Mucosa of rectum (tissue), 2 donors: ENCODE measurements around the gene DIS3L2.
"Not testable (repeated sequence)": the region's sequence is repeated elsewhere in the genome, so short reads cannot be mapped to it uniquely, and the experiment has no call there.

Experiments
- H3K27ac ChIP-seq, 2 donors: one replicate each; pipeline ENCODE4 v1.7.0; 2013; ENCODE audit warnings: inconsistent platforms in 2 of 2, low read depth in 2 of 2, low read length in 2 of 2
- H3K27me3 ChIP-seq, 2 donors: one replicate each; pipeline ENCODE4 v1.7.0; 2013; ENCODE audit warnings: low read length in 2 of 2; ENCODE audit not compliant: control insufficient read depth in 2 of 2, insufficient read depth in 2 of 2
- H3K36me3 ChIP-seq, 2 donors: one replicate each; pipeline ENCODE4 v1.7.0; 2013; ENCODE audit warnings: low read length in 2 of 2; ENCODE audit not compliant: control insufficient read depth in 2 of 2, insufficient read depth in 2 of 2
- H3K4me1 ChIP-seq, 2 donors: one replicate each; pipeline ENCODE4 v1.7.0; 2013; ENCODE audit warnings: low read length in 2 of 2, mild to moderate bottlenecking in 1 of 2; ENCODE audit not compliant: control insufficient read depth in 2 of 2, insufficient read depth in 2 of 2
- H3K4me3 ChIP-seq, 2 donors: one replicate each; pipeline ENCODE4 v1.7.0; 2013; ENCODE audit warnings: low read length in 2 of 2
- H3K9ac ChIP-seq, 2 donors: one replicate each; pipeline ENCODE4 v1.7.0; 2013; ENCODE audit warnings: low read length in 2 of 2, low read depth in 1 of 2, mild to moderate bottlenecking in 1 of 2
- H3K9me3 ChIP-seq, 2 donors: one replicate each; pipeline ENCODE4 v1.7.0; 2013; ENCODE audit warnings: low read length in 2 of 2; ENCODE audit not compliant: control insufficient read depth in 2 of 2
- donor health status: healthy.
- donor health status: Normal muscosa, but diverticular disease.

Gene DIS3L2

DNA sequence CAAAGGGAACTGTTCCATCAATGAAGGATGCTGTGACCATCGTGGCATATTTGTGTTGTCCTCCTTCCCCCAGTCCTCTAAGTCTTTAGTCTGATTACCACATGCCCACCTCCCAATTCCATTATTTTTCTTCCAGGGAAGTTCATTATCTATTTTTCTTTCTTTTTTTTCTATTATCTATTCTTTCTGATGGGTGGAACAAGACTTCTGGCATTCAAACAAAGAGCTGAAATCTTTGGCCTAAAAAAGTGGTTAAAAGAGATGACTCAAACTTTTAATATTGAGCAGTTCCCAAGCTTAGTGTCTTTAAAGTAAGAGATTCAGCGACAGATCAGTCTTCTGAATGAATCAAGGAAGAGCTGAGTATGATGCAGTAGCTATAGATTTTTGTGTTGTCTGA is 66.6 kb downstream of the DIS3L2 start:
- H3K4me3 ChIP-seq, result no peak overlapping the region
- peaks cover 15% of the 10 kb centered on the region in 2 donors for H3K36me3 ChIP-seq
- H3K9ac ChIP-seq, result no peak overlapping the region
- H3K27ac ChIP-seq, result no peak overlapping the region
- no peaks in the 10 kb centered on the region for H3K9me3 ChIP-seq
- H3K4me1 ChIP-seq, result no peaks in the 10 kb centered on the region
- no peaks in the 10 kb centered on the region for H3K27me3 ChIP-seq

DNA sequence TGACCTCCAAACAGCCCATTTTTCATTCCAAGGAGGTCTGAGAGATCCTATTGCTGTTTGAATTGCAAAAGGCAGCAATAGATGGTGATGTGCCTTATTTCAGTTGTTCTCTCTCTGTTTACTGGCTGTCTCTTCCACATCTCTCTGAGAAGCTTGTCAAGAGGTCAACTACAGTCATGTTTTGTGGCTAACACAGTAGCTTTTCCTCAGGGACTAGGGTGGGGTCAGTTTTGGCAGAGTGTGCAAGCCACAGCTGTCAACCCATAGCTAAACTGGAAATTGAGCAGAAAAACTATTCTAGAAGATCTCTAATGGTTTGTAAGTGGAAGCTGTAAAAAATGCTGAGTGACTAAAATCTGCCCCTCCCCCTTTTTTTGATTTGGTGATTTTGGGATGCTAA is 67.1 kb downstream of the DIS3L2 start:
- Histone ChIP-seq H3K9me3 (no peaks in the 10 kb centered on the region), H3K4me1 (no peaks in the 10 kb centered on the region), H3K27ac (no peak overlapping the region), H3K9ac (no peak overlapping the region), H3K27me3 (no peaks in the 10 kb centered on the region), H3K4me3 (no peak overlapping the region), H3K36me3 (peaks cover 11 to 15% of the 10 kb centered on the region in 2 donors)

DNA sequence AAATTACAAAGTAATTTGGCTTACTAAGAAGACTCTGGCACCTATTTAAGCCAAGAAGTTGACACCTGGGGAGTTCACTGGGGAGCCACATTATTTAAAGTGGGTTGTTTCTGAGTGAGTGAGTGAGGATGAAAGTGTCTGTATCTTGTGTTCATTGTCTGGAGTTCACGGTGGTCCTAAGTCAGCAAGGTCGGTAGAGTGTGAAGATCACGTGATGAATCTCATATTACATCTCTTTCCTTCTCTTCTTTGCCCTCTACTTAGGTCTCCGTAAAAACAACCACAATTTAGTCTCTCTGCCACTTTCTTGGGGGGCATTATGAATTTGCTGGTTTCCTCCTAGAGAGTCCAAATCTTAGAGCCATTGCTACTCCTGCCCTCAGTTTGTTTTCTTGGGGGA is 67.8 kb downstream of the DIS3L2 start:
- no peaks in the 10 kb centered on the region for H3K4me1 ChIP-seq

DNA sequence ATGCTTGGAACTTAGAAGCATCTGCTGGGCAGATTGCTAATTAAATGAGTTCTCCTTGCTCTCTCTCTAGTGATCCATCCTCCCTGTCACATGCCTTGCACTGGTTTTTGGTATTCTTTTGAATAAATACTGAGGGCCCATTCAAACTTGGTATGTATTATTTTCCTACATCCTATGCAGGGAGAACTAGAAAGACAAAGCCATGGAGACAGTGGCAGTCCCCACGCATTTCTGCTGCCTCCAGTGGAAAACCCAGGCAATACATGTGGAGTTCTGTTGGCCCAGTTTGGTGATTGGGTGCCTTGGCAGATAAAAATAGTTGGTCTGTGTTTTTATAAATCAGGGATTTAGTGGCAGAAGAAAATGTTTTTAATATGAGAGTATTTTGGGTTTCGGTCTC is 68.7 kb downstream of the DIS3L2 start:
- Histone ChIP-seq H3K9ac (no peak overlapping the region), H3K36me3 (peaks cover 7 to 11% of the 10 kb centered on the region in 2 donors), H3K4me3 (no peak overlapping the region), H3K27me3 (no peaks in the 10 kb centered on the region), H3K9me3 (no peaks in the 10 kb centered on the region), H3K4me1 (no peaks in the 10 kb centered on the region), H3K27ac (no peak overlapping the region)

More for the DNA sequence above, 67.8 kb downstream of the DIS3L2 start:
- Histone ChIP-seq H3K9ac (no peak overlapping the region), H3K27me3 (no peaks in the 10 kb centered on the region), H3K27ac (no peak overlapping the region), H3K9me3 (no peaks in the 10 kb centered on the region), H3K4me3 (no peak overlapping the region), H3K36me3 (peaks cover 10 to 12% of the 10 kb centered on the region in 2 donors)

DNA sequence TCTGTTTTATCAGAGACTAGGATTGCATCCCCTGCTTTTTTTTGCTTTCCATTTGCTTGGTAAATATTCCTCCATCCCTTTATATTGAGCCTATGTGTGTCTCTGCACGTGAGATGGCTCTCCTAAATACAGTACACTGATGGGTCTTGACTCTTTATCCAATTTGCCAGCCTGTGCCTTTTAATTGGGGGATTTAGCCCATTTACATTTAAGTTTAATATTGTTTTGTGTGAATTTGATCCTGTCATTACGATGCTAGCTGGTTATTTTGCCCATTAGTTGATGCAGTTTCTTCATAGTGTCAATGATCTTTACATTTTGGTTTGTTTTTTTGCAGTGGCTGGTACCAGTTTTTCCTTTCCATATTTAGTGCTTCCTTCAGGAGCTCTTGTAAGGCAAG is 73.8 kb downstream of the DIS3L2 start:
- not testable (repeated sequence) for H3K27ac ChIP-seq, H3K9me3 ChIP-seq, H3K27me3 ChIP-seq, H3K4me1 ChIP-seq, H3K4me3 ChIP-seq, H3K9ac ChIP-seq, H3K36me3 ChIP-seq

DNA sequence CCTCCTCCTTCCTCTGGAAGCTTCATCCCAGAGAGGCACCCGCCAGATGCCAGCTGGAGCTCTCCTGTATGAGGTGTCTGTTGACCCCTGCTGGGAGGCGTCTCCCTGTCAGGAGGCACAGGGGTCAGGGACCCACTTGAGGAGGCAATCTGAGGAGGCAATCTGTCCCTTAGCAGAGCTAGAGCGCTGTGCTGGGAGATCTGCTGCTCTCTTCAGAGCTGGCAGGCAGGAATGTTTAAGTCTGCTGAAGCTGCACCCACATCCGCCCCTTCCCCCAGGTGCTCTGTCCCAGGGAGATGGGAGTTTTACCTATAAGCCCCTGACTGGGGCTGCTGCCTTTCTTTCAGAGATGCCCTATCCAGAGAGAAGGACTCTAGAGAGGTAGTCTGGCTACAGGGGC is 75.4 kb downstream of the DIS3L2 start:
- not testable (repeated sequence) for H3K27ac ChIP-seq, H3K4me1 ChIP-seq, H3K36me3 ChIP-seq, H3K4me3 ChIP-seq, H3K9me3 ChIP-seq, H3K27me3 ChIP-seq, H3K9ac ChIP-seq

DNA sequence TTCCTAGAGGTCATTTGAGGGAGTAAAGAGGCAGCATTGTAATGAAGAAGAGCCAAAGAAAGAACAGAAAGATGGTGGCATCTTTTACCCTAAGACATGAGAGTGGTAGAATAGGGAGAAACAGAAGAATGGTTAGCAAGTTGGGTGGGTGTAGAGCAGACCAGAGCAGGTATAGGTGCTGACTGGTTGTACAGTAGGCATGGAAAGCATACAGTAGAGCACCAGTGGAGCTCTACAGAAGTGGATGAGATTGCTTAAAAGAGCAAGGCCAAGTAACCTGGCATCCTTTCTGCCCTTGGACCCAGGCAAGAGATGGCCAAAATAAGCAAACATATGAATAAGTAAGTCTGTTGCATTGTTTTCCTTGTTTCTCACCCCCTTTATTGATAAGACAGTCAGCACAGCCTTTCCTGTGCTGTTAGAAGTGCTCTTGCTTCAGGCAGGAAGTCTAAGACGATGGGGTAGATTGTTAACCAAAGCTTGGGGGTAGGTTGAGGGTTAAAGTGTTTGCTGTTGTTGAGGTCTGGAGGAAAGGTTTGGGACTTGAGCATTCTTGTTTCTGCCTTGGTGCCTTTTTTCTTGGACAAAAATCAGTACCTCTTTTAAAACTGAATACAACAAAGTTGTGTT is 76.9 kb downstream of the DIS3L2 start:
- no peaks in the 10 kb centered on the region for H3K4me1 ChIP-seq
- no peaks in the 10 kb centered on the region for H3K27me3 ChIP-seq
- no peak overlapping the region for H3K9ac ChIP-seq
- no peak overlapping the region for H3K27ac ChIP-seq
- no peaks in the 10 kb centered on the region for H3K9me3 ChIP-seq
- peaks cover 0 to 4% of the 10 kb centered on the region in 2 donors for H3K36me3 ChIP-seq
- no peak overlapping the region for H3K4me3 ChIP-seq

DNA sequence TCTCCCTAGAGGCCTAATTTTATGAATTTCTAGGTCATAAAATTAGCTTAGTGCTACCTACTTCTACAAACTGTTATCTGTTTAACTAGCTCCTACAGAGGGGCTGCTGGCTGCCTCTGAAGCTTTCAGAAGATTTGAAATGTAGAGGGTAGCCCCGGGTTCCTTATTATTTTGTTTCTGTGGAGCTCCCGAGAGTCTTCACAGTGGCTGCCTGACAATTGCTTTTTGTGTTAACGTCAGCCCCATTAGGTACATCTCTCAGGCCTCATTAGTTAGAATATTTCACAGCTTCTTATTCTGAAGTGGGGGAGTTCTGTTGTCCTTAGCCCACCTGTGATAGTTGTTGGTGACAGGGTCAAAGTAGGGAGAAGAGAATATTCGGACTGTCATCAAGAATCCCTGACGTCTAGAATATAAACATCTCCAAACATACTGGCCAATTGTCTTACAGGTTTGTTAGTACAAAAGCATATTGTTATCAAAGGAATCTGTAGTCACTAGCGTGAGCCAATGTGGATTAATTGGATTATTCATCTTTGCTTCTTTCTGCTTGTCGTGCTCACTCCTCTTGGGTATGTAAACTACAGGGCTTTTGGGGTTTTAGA is 77.5 kb downstream of the DIS3L2 start:
- peaks cover 0 to 4% of the 10 kb centered on the region in 2 donors for H3K36me3 ChIP-seq
- H3K27me3 ChIP-seq, result no peaks in the 10 kb centered on the region
- H3K27ac ChIP-seq, result no peak overlapping the region
- H3K9me3 ChIP-seq, result no peaks in the 10 kb centered on the region
- no peak overlapping the region for H3K9ac ChIP-seq
- H3K4me3 ChIP-seq, result no peak overlapping the region
- H3K4me1 ChIP-seq, result no peaks in the 10 kb centered on the region

DNA sequence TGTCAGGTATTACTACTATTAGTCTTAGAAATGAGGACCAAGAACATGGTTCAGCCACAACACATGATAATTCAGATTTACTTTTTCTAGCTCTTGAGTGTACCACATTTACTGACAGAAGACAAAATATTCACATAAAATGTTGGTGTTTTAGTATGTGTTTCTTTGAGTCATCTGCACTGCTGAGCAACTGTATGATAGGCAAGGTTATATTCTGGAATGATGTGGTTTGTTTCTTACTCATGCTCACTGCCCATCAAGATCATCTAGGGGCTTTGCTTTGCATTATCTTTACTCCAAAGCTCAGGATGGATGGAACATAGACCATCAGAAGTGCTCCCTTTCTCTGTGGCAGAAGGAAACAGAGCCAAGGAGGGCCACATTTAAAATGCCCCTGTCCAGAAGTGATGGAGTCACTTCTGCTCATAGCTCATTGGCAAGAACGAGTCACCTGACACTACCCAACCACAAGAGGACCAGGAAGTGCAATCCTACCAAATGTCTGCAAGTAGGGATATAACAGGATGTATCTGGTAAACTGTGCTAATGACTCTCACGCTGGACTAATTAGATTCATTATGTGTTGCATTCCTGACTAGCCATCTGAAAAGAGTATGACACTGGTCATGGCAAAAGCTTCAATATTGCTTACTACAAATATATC is 81.5 kb downstream of the DIS3L2 start:
- H3K4me1 ChIP-seq, result no peaks in the 10 kb centered on the region
- H3K27ac ChIP-seq, result no peak overlapping the region
- H3K27me3 ChIP-seq, result no peaks in the 10 kb centered on the region
- no peak overlapping the region for H3K4me3 ChIP-seq
- H3K9ac ChIP-seq, result no peak overlapping the region
- H3K9me3 ChIP-seq, result no peaks in the 10 kb centered on the region
- no peaks in the 10 kb centered on the region for H3K36me3 ChIP-seq

DNA sequence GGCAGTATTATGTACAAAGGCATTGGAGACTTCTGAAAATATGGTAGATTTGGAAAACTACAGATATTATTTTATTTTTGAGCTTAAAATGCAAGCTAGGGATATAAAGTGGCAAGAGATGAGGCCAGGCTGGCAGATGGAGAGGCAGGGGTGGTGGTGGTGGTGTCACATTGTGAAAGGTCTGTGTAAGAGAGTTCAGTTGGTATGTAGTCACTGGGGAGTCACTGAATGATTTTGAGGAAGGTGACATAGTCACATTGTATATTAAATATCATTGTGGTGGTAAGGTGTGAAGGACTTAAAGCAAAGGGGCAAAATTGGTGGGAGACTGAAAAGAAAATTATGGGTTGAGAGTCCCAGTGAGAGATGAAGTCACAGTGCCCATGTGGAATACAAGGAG is 82.5 kb downstream of the DIS3L2 start:
- no peaks in the 10 kb centered on the region for H3K4me1 ChIP-seq
- H3K36me3 ChIP-seq, result no peaks in the 10 kb centered on the region
- no peak overlapping the region for H3K9ac ChIP-seq
- H3K4me3 ChIP-seq, result no peak overlapping the region
- no peak overlapping the region for H3K27ac ChIP-seq
- H3K9me3 ChIP-seq, result no peaks in the 10 kb centered on the region
- H3K27me3 ChIP-seq, result no peaks in the 10 kb centered on the region
